ENCODE data around the gene MACF1. TPM values are rescaled to one million over a fixed set of nuclear protein-coding genes. Genes with fewer than 3 reads are reported as not detected.

The MACF1 gene
- total RNA-seq, 1 experiment from 2014 or later = 189 TPM

- Histone ChIP-seq H3K9me2 (ENCODE audit: insufficient read depth) (no peaks in the 10 kb centered on the region), H3F3A (ENCODE audit: insufficient read depth, low read depth) (no peaks in the 10 kb centered on the region; the same call in 1 of the 2 replicates), H4K20me1 (ENCODE audit: insufficient read depth) (no peaks in the 10 kb centered on the region; the same call in 1 of the 2 replicates), H3K27me3 (ENCODE audit: insufficient read depth, low read depth) (no peaks in the 10 kb centered on the region), H3K9me3 (ENCODE audit: insufficient read depth, low read depth) (no peaks in the 10 kb centered on the region), H2AFZ (no peak overlapping the region), H3K27ac (no peak overlapping the region), H3K79me2 (ENCODE audit: low read depth) (peaks cover 11% of the 10 kb centered on the region; the same call in 1 of the 2 replicates), H3K4me3 (no peak overlapping the region), H3K4me2 (no peak overlapping the region), H3K4me1 (replicated peaks; ENCODE audit: insufficient read depth) (peaks cover 2% of the 10 kb centered on the region; the same call in 1 of the 2 replicates), H3K36me3 (ENCODE audit: low read depth) (no peaks in the 10 kb centered on the region)
- intact Hi-C loops (cut with micrococcal nuclease; ENCODE audit: unreplicated experiment) = no loop called here
- POLR2A ChIA-PET (ENCODE audit: unreplicated experiment) = no interaction called here
- no TSS peak for BruUV-seq (replicated peaks)
- TF ChIP-seq EZH2 (IDR thresholded peaks at IDR 0.05; ENCODE audit: low read depth) = no peak
- no peak for DNase-seq
- CTCF ChIA-PET = no interaction called here
These were observed 22.3 kb downstream of the MACF1 start for GRCh38 chr1:39226836-39227235.

- BruUV-seq (replicated peaks) = no TSS peak
These were observed 23.8 kb downstream of the MACF1 start for GRCh38 chr1:39228252-39228651.

GRCh38 chr1:39229504-39229903, 25.0 kb downstream of the MACF1 start:
- DNase-seq = no peak
- Histone ChIP-seq H3K4me1 (replicated peaks; ENCODE audit: insufficient read depth) (no peaks in the 10 kb centered on the region), H3K27ac (no peak overlapping the region), H3K79me2 (ENCODE audit: low read depth) (peaks cover 8% of the 10 kb centered on the region; the same call in 1 of the 2 replicates), H3K4me3 (no peak overlapping the region), H3K27me3 (ENCODE audit: insufficient read depth, low read depth) (no peaks in the 10 kb centered on the region), H3F3A (ENCODE audit: insufficient read depth, low read depth) (no peaks in the 10 kb centered on the region; the same call in 1 of the 2 replicates), H3K9me2 (ENCODE audit: insufficient read depth) (no peaks in the 10 kb centered on the region), H4K20me1 (ENCODE audit: insufficient read depth) (no peaks in the 10 kb centered on the region; the same call in none of the 2 replicates), H3K4me2 (no peak overlapping the region), H3K36me3 (ENCODE audit: low read depth) (no peaks in the 10 kb centered on the region), H3K9me3 (ENCODE audit: insufficient read depth, low read depth) (no peaks in the 10 kb centered on the region), H2AFZ (no peak overlapping the region)
- POLR2A ChIA-PET (ENCODE audit: unreplicated experiment) = no interaction called here
- TF ChIP-seq CTCF (conservative IDR thresholded peaks at IDR 0.05) = no peak
- TF ChIP-seq EZH2 (IDR thresholded peaks at IDR 0.05; ENCODE audit: low read depth) = no peak
- CTCF ChIA-PET = no interaction called here
- intact Hi-C loops (cut with micrococcal nuclease; ENCODE audit: unreplicated experiment) = no loop called here
- no TSS peak for BruUV-seq (replicated peaks)

More at GRCh38 chr1:39228252-39228651, 23.8 kb downstream of the MACF1 start:
- Histone ChIP-seq H3K36me3 (ENCODE audit: low read depth) (no peaks in the 10 kb centered on the region), H3K27me3 (ENCODE audit: insufficient read depth, low read depth) (no peaks in the 10 kb centered on the region), H3K9me3 (ENCODE audit: insufficient read depth, low read depth) (no peaks in the 10 kb centered on the region), H2AFZ (no peak overlapping the region), H3K4me1 (replicated peaks; ENCODE audit: insufficient read depth) (no peaks in the 10 kb centered on the region), H3K4me3 (no peak overlapping the region), H3F3A (ENCODE audit: insufficient read depth, low read depth) (no peaks in the 10 kb centered on the region; the same call in 1 of the 2 replicates), H3K27ac (no peak overlapping the region), H3K9me2 (ENCODE audit: insufficient read depth) (no peaks in the 10 kb centered on the region), H3K79me2 (ENCODE audit: low read depth) (peaks cover 8% of the 10 kb centered on the region; the same call in 1 of the 2 replicates), H3K4me2 (no peak overlapping the region), H4K20me1 (ENCODE audit: insufficient read depth) (no peaks in the 10 kb centered on the region; the same call in none of the 2 replicates)
- no peak for DNase-seq
- CTCF ChIA-PET = no interaction called here
- intact Hi-C loops (cut with micrococcal nuclease; ENCODE audit: unreplicated experiment) = no loop called here
- POLR2A ChIA-PET (ENCODE audit: unreplicated experiment) = no interaction called here
- TF ChIP-seq CTCF (conservative IDR thresholded peaks at IDR 0.05) (no peak), EZH2 (IDR thresholded peaks at IDR 0.05; ENCODE audit: low read depth) (no peak)

Measured in PC-9 (cell line).